ENCODE results near the gene RPS2.
A peak's percentile ranks its signal among the peaks of the same experiment; 100 is the strongest.

RPS2 gene

GRCh38 chr16:1997494-1998359, 33.1 kb upstream of the RPS2 start:
- TF ChIP-seq POLR2A (IDR thresholded peaks at IDR 0.05; ENCODE audit: low read depth, low read length): 0 out of 2 replicates have a peak, but pooled peaks have one; percentile 2
- TF ChIP-seq POLR2AphosphoS5 (IDR thresholded peaks at IDR 0.05; ENCODE audit: low read depth, low read length): no peak
- DNase-seq (ENCODE audit: insufficient read length): no peak
- FAIRE-seq: no peak

- no peak for TF ChIP-seq POLR2AphosphoS5 (IDR thresholded peaks at IDR 0.05; ENCODE audit: low read depth, low read length)
- no peak for TF ChIP-seq POLR2A (IDR thresholded peaks at IDR 0.05; ENCODE audit: low read depth, low read length)
- no peak for TF ChIP-seq TAF1 (IDR thresholded peaks at IDR 0.05; ENCODE audit: borderline replicate concordance, low read depth, low read length)
- DNase-seq (ENCODE audit: insufficient read length): no peak
- FAIRE-seq: no peak
Observed at GRCh38 chr16:1993731-1994131, 29.1 kb upstream of the RPS2 start.

- DNase-seq (ENCODE audit: insufficient read length): no peak
- TF ChIP-seq TAF1 (IDR thresholded peaks at IDR 0.05; ENCODE audit: borderline replicate concordance, low read depth, low read length): no peak
- TF ChIP-seq POLR2AphosphoS5 (IDR thresholded peaks at IDR 0.05; ENCODE audit: low read depth, low read length): no peak
- no peak for TF ChIP-seq POLR2A (IDR thresholded peaks at IDR 0.05; ENCODE audit: low read depth, low read length)
- FAIRE-seq: no peak
Observed at GRCh38 chr16:1992704-1993317, 28.2 kb upstream of the RPS2 start.

- DNase-seq (ENCODE audit: insufficient read length): peak; percentile 98
- FAIRE-seq: peak; percentile 89
Observed at GRCh38 chr16:1991948-1992703, 27.5 kb upstream of the RPS2 start.

GRCh38 chr16:1991588-1991947, 26.9 kb upstream of the RPS2 start:
- no peak for TF ChIP-seq TAF1 (IDR thresholded peaks at IDR 0.05; ENCODE audit: borderline replicate concordance, low read depth, low read length)
- TF ChIP-seq POLR2A (IDR thresholded peaks at IDR 0.05; ENCODE audit: low read depth, low read length): no peak
- FAIRE-seq (no peak), DNase-seq (ENCODE audit: insufficient read length) (no peak)

More at GRCh38 chr16:1991948-1992703, 27.5 kb upstream of the RPS2 start:
- TF ChIP-seq POLR2A (IDR thresholded peaks at IDR 0.05; ENCODE audit: low read depth, low read length) (peak; percentile 63), TAF1 (IDR thresholded peaks at IDR 0.05; ENCODE audit: borderline replicate concordance, low read depth, low read length) (no peak)

GRCh38 chr16:1991135-1991551, 26.5 kb upstream of the RPS2 start:
- DNase-seq (ENCODE audit: insufficient read length): no peak
- peak; percentile 83 for FAIRE-seq
- TF ChIP-seq POLR2A (IDR thresholded peaks at IDR 0.05; ENCODE audit: low read depth, low read length) (peak; percentile 31; the same call in 1 of the 2 replicates), POLR2AphosphoS5 (IDR thresholded peaks at IDR 0.05; ENCODE audit: low read depth, low read length) (no peak)

GRCh38 chr16:1990351-1991134, 25.9 kb upstream of the RPS2 start:
- FAIRE-seq (peak; percentile 51), DNase-seq (ENCODE audit: insufficient read length) (no peak)
- no peak for TF ChIP-seq POLR2AphosphoS5 (IDR thresholded peaks at IDR 0.05; ENCODE audit: low read depth, low read length)
- peak; percentile 7; the same call in 1 of the 2 replicates for TF ChIP-seq POLR2A (IDR thresholded peaks at IDR 0.05; ENCODE audit: low read depth, low read length)

- DNase-seq (ENCODE audit: insufficient read length) (no peak), FAIRE-seq (no peak)
- TF ChIP-seq TAF1 (IDR thresholded peaks at IDR 0.05; ENCODE audit: borderline replicate concordance, low read depth, low read length) (no peak), POLR2A (IDR thresholded peaks at IDR 0.05; ENCODE audit: low read depth, low read length) (no peak), POLR2AphosphoS5 (IDR thresholded peaks at IDR 0.05; ENCODE audit: low read depth, low read length) (no peak)
Observed at GRCh38 chr16:1990101-1990350, 25.4 kb upstream of the RPS2 start.

GRCh38 chr16:1989209-1990100, 24.8 kb upstream of the RPS2 start, which contains the start of gene SYNGR3:
Gene SYNGR3, plus strand, starts transcription at chr16:1989970. Its CDS starts 133 bp downstream, at chr16:1990103.
- FAIRE-seq (peak; percentile 79), DNase-seq (ENCODE audit: insufficient read length) (no peak)

GRCh38 chr16:1987198-1987597, 22.6 kb upstream of the RPS2 start:
- TF ChIP-seq POLR2A (IDR thresholded peaks at IDR 0.05; ENCODE audit: low read depth, low read length) (no peak), POLR2AphosphoS5 (IDR thresholded peaks at IDR 0.05; ENCODE audit: low read depth, low read length) (no peak), TAF1 (IDR thresholded peaks at IDR 0.05; ENCODE audit: borderline replicate concordance, low read depth, low read length) (no peak)
- DNase-seq (ENCODE audit: insufficient read length): no peak
- FAIRE-seq: no peak

More at GRCh38 chr16:1989209-1990100, 24.8 kb upstream of the RPS2 start, which contains the start of gene SYNGR3:
- TF ChIP-seq POLR2AphosphoS5 (IDR thresholded peaks at IDR 0.05; ENCODE audit: low read depth, low read length): no peak
- no peak for TF ChIP-seq TAF1 (IDR thresholded peaks at IDR 0.05; ENCODE audit: borderline replicate concordance, low read depth, low read length)
- no peak for TF ChIP-seq POLR2A (IDR thresholded peaks at IDR 0.05; ENCODE audit: low read depth, low read length)

Measured in GM12892 (cell line).